ENCODE data around the gene BIN1. TPM values are rescaled to one million over a fixed set of nuclear protein-coding genes. Genes with fewer than 3 reads are reported as not detected.

Gene BIN1
- polyA plus RNA-seq, 1 experiment = 37.6 TPM

DNA sequence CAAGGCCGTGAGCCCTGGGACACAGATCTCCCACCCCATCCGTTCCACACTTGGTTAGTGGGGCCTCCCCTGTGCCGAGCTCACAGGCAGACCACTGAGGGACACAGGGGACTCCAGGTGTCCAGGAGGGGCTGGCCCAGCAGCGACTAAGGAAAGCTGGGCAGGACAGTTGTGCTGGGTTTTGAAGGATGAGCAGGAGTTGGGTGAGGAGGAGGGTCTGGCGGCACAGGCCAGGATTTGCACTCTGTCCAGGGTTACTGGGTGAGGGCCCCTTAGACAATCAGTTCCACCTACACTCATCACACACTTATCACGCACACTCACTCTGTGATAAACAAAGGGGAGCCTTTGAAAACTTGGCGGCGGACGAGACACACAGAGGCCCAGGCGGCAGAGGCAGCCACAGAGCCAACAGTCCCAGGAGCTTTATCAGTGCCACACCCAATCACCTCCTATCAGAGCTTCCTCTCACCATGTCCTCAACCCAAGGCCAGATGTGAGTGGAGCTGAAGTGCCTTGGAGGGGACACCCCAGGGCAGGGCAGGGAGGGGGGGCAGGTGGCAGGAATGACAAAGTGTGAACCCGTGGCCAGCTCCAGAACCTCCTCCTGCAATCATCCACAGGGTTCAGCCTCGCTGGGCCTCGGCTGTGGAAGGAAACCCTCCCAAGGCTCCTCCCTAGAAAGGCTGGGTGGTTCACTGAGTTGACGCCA, 26.6 kb downstream of the BIN1 start:
- no peaks in the 10 kb centered on the region for H3K36me3 ChIP-seq (ENCODE audit: control insufficient read depth, insufficient read depth, low read length)
- no peak for DNase-seq (ENCODE audit: low read depth)
- no peak overlapping the region for H3K4me3 ChIP-seq (ENCODE audit: low read depth, low read length)
- ChIA-PET POLR2A (no interaction called here), CTCF (interaction anchor here (1.0 to 2.5 kb wide), 5 partner anchors 9 to 27 kb away, joined by 3 to 20 read pairs (median 3); partner anchors contain the start of gene BIN1)
- TF ChIP-seq, protein P1, sequence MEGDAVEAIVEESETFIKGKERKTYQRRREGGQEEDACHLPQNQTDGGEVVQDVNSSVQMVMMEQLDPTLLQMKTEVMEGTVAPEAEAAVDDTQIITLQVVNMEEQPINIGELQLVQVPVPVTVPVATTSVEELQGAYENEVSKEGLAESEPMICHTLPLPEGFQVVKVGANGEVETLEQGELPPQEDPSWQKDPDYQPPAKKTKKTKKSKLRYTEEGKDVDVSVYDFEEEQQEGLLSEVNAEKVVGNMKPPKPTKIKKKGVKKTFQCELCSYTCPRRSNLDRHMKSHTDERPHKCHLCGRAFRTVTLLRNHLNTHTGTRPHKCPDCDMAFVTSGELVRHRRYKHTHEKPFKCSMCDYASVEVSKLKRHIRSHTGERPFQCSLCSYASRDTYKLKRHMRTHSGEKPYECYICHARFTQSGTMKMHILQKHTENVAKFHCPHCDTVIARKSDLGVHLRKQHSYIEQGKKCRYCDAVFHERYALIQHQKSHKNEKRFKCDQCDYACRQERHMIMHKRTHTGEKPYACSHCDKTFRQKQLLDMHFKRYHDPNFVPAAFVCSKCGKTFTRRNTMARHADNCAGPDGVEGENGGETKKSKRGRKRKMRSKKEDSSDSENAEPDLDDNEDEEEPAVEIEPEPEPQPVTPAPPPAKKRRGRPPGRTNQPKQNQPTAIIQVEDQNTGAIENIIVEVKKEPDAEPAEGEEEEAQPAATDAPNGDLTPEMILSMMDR (IDR thresholded peaks at IDR 0.05; ENCODE audit: insufficient read depth, low read depth, low read length) = no peak
- H3K27me3 ChIP-seq (ENCODE audit: control insufficient read depth, insufficient read depth, low read length) = no peaks in the 10 kb centered on the region

DNA sequence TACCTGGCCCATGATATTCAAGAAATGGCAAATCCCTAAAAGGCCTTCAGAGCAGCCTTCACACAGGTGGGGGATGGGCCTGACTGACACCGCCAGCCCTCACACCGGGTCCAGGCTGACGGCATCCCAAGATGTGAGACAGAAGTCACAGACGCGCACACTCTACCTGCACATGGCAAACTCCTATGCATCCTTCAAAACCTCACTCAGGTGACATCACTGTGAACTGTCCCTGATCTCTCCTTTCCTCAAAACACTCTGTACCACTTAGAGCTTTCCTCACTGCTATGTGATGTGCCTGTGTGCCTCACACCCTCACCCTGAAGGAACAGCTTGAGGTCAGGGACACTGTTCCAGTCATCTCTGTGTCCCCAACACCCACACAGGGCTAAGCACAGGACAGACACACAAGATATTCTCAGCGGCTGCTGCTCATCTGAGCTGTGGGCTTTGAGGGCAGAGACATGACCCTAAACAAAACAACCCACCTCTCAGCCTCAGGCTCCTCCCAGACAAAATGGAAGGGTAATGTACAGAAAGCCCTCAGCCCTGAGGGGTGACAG, 27.5 kb downstream of the BIN1 start:
- POLR2A ChIA-PET = no interaction called here
- H3K4me3 ChIP-seq (ENCODE audit: low read depth, low read length) = no peak overlapping the region
- CTCF ChIA-PET = interaction anchor here (1.0 to 2.5 kb wide), 5 partner anchors 8 to 28 kb away, joined by 3 to 20 read pairs (median 3); partner anchors contain the start of gene BIN1
- no peaks in the 10 kb centered on the region for H3K36me3 ChIP-seq (ENCODE audit: control insufficient read depth, insufficient read depth, low read length)
- TF ChIP-seq, protein P1 (IDR thresholded peaks at IDR 0.05; ENCODE audit: insufficient read depth, low read depth, low read length) = no peak
- no peak for DNase-seq (ENCODE audit: low read depth)
- no peaks in the 10 kb centered on the region for H3K27me3 ChIP-seq (ENCODE audit: control insufficient read depth, insufficient read depth, low read length)

DNA sequence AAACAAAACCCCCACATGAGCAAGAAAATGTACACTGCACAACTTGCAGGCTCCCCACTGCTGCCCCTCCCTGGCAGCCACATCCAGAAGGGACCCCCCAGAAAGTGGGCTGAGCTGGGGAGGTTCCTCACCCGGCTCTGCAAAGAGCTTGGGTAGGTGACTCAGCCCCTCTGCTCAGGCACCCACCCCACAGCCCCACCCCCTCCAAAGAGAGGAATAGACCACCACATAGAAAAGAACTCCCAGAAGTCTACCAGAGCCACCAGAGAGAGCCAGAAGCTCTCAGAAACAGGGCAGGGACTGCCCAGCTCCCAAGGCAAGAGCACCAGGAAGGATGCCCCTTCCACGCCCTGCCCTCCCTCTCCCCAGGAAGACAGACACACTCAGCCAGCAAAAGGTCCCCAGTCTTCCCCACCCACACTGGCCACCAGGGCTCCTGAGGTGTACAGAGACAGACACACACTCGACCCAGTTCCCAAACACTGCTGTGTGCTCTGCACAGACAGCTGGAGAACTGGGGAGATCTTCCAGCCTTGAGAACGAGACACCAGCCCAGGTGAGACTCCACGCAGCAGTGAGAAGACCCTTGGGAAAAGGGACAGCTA, 28.2 kb downstream of the BIN1 start:
- TF ChIP-seq, protein P1 (IDR thresholded peaks at IDR 0.05; ENCODE audit: insufficient read depth, low read depth, low read length) = no peak
- CTCF ChIA-PET = interaction anchor here (1.7 to 2.5 kb wide), 2 partner anchors 8 to 10 kb away, joined by 6 to 20 read pairs; no protein-coding TSS in a partner anchor

DNA sequence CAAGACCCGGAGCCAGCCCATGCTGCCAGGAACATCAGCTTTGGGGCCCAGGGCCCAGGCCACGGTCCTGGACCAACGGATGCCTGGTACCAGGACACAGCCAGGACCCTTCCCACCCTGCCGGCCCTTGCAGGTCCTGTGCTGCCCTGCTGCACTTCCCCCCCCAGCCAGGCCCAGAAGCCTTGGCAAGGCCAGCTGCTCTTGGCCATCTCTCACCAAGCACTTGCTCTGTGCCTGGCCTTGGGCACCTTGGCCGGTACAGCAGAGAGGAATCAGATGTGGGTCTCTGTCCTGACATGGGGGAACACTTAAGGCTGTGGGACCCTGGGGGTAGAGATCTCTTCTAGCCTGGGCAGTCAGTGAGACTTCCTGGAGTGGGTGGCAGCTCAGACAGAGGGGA, 28.9 kb downstream of the BIN1 start:
- no peaks in the 10 kb centered on the region for H3K27me3 ChIP-seq (ENCODE audit: control insufficient read depth, insufficient read depth, low read length)
- CTCF ChIA-PET = interaction anchor here (2.6 kb wide), 1 partner anchor 10 kb away, joined by 16 read pairs; no protein-coding TSS in a partner anchor
- TF ChIP-seq, protein P1 (IDR thresholded peaks at IDR 0.05; ENCODE audit: insufficient read depth, low read depth, low read length) = no peak
- H3K36me3 ChIP-seq (ENCODE audit: control insufficient read depth, insufficient read depth, low read length) = no peaks in the 10 kb centered on the region; the same call in 1 of the 2 replicates
- H3K4me3 ChIP-seq (ENCODE audit: low read depth, low read length) = no peak overlapping the region
- POLR2A ChIA-PET = no interaction called here
- no peak for DNase-seq (ENCODE audit: low read depth)

More for the DNA sequence above, 28.2 kb downstream of the BIN1 start:
- no peak overlapping the region for H3K4me3 ChIP-seq (ENCODE audit: low read depth, low read length)
- POLR2A ChIA-PET = no interaction called here
- DNase-seq (ENCODE audit: low read depth) = no peak
- no peaks in the 10 kb centered on the region for H3K27me3 ChIP-seq (ENCODE audit: control insufficient read depth, insufficient read depth, low read length)
- H3K36me3 ChIP-seq (ENCODE audit: control insufficient read depth, insufficient read depth, low read length) = no peaks in the 10 kb centered on the region; the same call in 1 of the 2 replicates

DNA sequence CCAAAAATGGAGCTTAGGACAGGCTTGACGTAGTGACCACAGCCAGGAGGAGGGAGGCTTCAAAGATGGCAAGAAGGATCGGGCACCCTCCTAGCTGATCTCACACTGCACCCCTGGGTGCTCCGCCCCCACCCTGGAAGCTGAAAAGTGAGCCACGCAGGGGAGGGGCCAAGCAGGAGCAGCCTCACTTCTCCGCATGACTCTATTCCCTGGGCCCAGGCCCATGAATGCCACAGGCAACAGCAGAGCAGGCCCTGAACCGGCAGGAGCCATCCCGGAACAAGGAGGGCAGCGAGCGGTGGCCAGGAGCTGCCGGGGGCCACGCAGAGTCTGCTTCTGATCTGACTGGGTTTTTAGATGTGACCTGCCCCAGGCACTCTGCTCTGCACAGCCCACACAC, 30.0 kb downstream of the BIN1 start:
- no peak for DNase-seq (ENCODE audit: low read depth)
- Histone ChIP-seq H3K27me3 (ENCODE audit: control insufficient read depth, insufficient read depth, low read length) (no peaks in the 10 kb centered on the region), H3K36me3 (ENCODE audit: control insufficient read depth, insufficient read depth, low read length) (no peaks in the 10 kb centered on the region; the same call in 1 of the 2 replicates), H3K4me3 (ENCODE audit: low read depth, low read length) (no peak overlapping the region)
- POLR2A ChIA-PET = no interaction called here
- CTCF ChIA-PET = interaction anchor here (1.1 to 2.6 kb wide), 3 partner anchors 9 to 35 kb away, joined by 3 to 16 read pairs (median 3); no protein-coding TSS in a partner anchor
- TF ChIP-seq, protein P1 (IDR thresholded peaks at IDR 0.05; ENCODE audit: insufficient read depth, low read depth, low read length) = no peak
